HepG2 (cell line): ENCODE data around the gene MYOF.

ENCODE experiments used
- AHR ChIP-seq: IDR thresholded peaks from 2 replicates; pipeline ENCODE4 v1.6.1; 2018; ENCODE audit warnings: missing genetic modification reagents, missing compliant biosample characterization
- CTCF ChIP-seq: sonication (generic); formaldehyde crosslinking; IDR thresholded peaks from 2 replicates; pipeline ENCODE4 v1.5.0; 2020; ENCODE audit warnings: mild to moderate bottlenecking, missing genetic modification reagents, moderate library complexity
- EP300 ChIP-seq, 3 experiments: sonication (generic) in 1 of 3; formaldehyde crosslinking in 1 of 3; IDR thresholded peaks; 2 replicates each; pipeline versions ENCODE4 v1.5.1 to v1.6.1; 2011 to 2020; ENCODE audit warnings: low read depth in 2 of 3, low read length in 2 of 3, borderline replicate concordance in 1 of 3, improper control_type of control experiment in 1 of 3, mild to moderate bottlenecking in 1 of 3, missing genetic modification reagents in 1 of 3, moderate library complexity in 1 of 3
- HCFC1 ChIP-seq: fragments of 150-350 bp; IDR thresholded peaks from 2 replicates; pipeline ENCODE4 v1.6.1; 2014; ENCODE audit warnings: low read depth, low read length
- KDM1A ChIP-seq: IDR thresholded peaks from 2 replicates; pipeline ENCODE4 v1.6.1; 2016; ENCODE audit warnings: missing compliant biosample characterization
- MAFG ChIP-seq: sonication (generic); formaldehyde crosslinking; IDR thresholded peaks from 2 replicates; pipeline ENCODE4 v1.5.1; 2020; ENCODE audit warnings: mild to moderate bottlenecking, missing genetic modification reagents
- MTF2 ChIP-seq: sonication (generic); formaldehyde crosslinking; IDR thresholded peaks from 2 replicates; pipeline ENCODE4 v1.5.0; 2020; ENCODE audit warnings: missing genetic modification reagents, borderline replicate concordance
- POLR2AphosphoS2 ChIP-seq: IDR thresholded peaks from 2 replicates; pipeline ENCODE4 v1.6.1; 2011; ENCODE audit warnings: low read depth, low read length, improper control_type of control experiment
- TAF1 ChIP-seq: sonication (generic); formaldehyde crosslinking; IDR thresholded peaks from 2 replicates; pipeline ENCODE4 v1.4.0; 2020; ENCODE audit warnings: missing genetic modification reagents
- ZNF235 ChIP-seq: sonication (generic); formaldehyde crosslinking; IDR thresholded peaks from 2 replicates; pipeline ENCODE4 v1.8.1; 2023; ENCODE audit warnings: mild to moderate bottlenecking, missing genetic modification reagents, borderline replicate concordance
- ZNF367 ChIP-seq: sonication (generic); formaldehyde crosslinking; IDR thresholded peaks from 2 replicates; pipeline ENCODE4 v1.4.0; 2020; ENCODE audit warnings: missing genetic modification reagents, borderline replicate concordance
- ZNF703 ChIP-seq: sonication (generic); formaldehyde crosslinking; IDR thresholded peaks from 2 replicates; pipeline ENCODE4 v1.5.1; 2020; ENCODE audit warnings: missing genetic modification reagents, mild to moderate bottlenecking, moderate library complexity, borderline replicate concordance
- TF ChIP-seq, protein P1 (sequence below): sonication (generic); formaldehyde crosslinking; IDR thresholded peaks from 2 replicates; pipeline ENCODE4 v1.9.0; 2021; ENCODE audit warnings: missing genetic modification reagents, borderline replicate concordance
- TF ChIP-seq, protein P2 (sequence below): sonication (generic); formaldehyde crosslinking; IDR thresholded peaks from 2 replicates; pipeline ENCODE4 v1.4.0; 2020; ENCODE audit warnings: missing genetic modification reagents

DNA sequence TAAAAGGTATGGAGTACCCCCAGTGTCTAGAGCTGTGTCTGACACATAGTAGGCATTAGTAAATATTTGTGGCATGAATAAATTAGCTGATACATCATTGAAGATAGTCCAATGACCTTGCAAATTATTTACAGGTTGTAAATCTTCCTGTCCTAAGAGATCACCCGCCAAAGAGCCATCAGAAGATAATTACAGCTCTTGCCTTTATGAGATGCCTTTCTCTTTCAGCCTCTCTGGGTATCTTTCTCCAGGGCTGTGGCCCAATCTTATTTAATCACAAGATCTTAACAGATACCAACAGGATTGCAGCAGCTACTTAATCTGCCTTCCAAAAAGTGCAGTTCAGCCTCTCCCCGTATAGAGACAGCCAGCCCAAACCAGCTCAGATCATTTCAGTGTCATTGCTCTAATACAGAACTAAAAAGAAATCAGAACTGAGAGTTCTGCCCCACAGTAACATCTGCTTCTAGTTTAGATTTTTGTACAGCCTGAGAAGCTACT, 41.5 kb downstream of the MYOF start:
- no peak for TF ChIP-seq KDM1A (CRISPR knock-in tag)
- no peak for TF ChIP-seq CTCF (CRISPR knock-in tag)
- no peak for TF ChIP-seq ZNF235
- no peak for TF ChIP-seq EP300 (IDR thresholded peaks at IDR 0.05; ENCODE audit: low read depth in 2 of 2, low read length in 2 of 2)
- TF ChIP-seq EP300 (CRISPR knock-in tag; IDR thresholded peaks at IDR 0.05; ENCODE audit: borderline replicate concordance) = no peak
- TF ChIP-seq MTF2 = no peak
- no peak for TF ChIP-seq TAF1
- TF ChIP-seq ZNF367 (CRISPR knock-in tag) = no peak
- no peak for TF ChIP-seq MAFG (CRISPR knock-in tag)
- TF ChIP-seq, protein P1, sequence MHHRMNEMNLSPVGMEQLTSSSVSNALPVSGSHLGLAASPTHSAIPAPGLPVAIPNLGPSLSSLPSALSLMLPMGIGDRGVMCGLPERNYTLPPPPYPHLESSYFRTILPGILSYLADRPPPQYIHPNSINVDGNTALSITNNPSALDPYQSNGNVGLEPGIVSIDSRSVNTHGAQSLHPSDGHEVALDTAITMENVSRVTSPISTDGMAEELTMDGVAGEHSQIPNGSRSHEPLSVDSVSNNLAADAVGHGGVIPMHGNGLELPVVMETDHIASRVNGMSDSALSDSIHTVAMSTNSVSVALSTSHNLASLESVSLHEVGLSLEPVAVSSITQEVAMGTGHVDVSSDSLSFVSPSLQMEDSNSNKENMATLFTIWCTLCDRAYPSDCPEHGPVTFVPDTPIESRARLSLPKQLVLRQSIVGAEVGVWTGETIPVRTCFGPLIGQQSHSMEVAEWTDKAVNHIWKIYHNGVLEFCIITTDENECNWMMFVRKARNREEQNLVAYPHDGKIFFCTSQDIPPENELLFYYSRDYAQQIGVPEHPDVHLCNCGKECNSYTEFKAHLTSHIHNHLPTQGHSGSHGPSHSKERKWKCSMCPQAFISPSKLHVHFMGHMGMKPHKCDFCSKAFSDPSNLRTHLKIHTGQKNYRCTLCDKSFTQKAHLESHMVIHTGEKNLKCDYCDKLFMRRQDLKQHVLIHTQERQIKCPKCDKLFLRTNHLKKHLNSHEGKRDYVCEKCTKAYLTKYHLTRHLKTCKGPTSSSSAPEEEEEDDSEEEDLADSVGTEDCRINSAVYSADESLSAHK (CRISPR knock-in tag) = no peak
- no peak for TF ChIP-seq ZNF703 (CRISPR knock-in tag)
- no peak for TF ChIP-seq AHR
- TF ChIP-seq HCFC1 = no peak
- TF ChIP-seq, protein P2, sequence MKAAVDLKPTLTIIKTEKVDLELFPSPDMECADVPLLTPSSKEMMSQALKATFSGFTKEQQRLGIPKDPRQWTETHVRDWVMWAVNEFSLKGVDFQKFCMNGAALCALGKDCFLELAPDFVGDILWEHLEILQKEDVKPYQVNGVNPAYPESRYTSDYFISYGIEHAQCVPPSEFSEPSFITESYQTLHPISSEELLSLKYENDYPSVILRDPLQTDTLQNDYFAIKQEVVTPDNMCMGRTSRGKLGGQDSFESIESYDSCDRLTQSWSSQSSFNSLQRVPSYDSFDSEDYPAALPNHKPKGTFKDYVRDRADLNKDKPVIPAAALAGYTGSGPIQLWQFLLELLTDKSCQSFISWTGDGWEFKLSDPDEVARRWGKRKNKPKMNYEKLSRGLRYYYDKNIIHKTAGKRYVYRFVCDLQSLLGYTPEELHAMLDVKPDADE (CRISPR knock-in tag) = no peak
- TF ChIP-seq POLR2AphosphoS2 = no peak
